ENCODE results near the gene SETBP1. TPM values are rescaled to one million over a fixed set of nuclear protein-coding genes. Genes with fewer than 3 reads are reported as not detected.

SETBP1 gene
- total RNA-seq, 1 experiment from 2014 or later: 0.05 TPM

DNA sequence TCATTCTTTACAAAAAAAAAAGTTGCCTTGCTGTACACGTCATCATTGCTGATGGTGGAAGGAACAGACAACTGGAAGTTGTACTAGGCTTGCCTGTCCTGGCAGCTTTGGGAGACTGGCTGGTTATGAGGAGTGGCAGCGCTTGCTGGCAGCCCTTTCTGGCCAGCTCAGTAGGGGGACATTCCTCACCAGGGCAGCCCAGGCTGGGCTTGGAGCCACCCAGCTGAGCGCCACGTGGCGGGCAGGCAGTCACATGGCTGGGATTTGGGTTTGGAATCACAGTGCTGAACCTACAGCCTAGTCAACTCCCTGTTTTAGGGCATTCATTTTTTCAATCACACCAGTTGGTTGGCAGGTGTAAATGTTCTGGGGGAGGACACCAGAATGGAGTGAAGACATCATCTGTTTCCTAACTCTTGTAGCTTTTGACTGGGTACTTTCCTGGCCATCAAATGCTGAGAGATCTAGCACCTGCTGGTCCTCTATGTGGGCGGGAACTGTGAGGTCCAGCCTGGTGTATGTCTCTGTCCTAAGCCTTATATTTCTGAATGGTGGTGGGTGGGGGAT is 139.3 kb downstream of the SETBP1 start:
- BruUV-seq (replicated peaks): no TSS peak
- Histone ChIP-seq H3K79me2 (ENCODE audit: insufficient read depth, low read length) (no peaks in the 10 kb centered on the region), H3K4me3 (replicated peaks in 1 of 2; ENCODE audit: low read depth in 1 of 2, low read length in 2 of 2) (no peak overlapping the region), H3K4me1 (ENCODE audit: control insufficient read depth in 1 of 2, insufficient read depth in 2 of 2, low read length in 2 of 2) (no peaks in the 10 kb centered on the region), H3K4me2 (ENCODE audit: low read length) (no peak overlapping the region), H3K9me3 (ENCODE audit: control insufficient read depth in 1 of 2, insufficient read depth in 1 of 2, low read depth in 1 of 2, low read length in 2 of 2) (peaks cover 9 to 32% of the 10 kb centered on the region in 2 experiments; a peak in 2 of 4 replicates), H4K20me1 (ENCODE audit: insufficient read depth) (no peaks in the 10 kb centered on the region), H3K27me3 (ENCODE audit: insufficient read depth, low read length) (no peaks in the 10 kb centered on the region), H2AFZ (ENCODE audit: low read depth, low read length, poor library complexity, severe bottlenecking) (no peak overlapping the region), H3K27ac (ENCODE audit: low read depth, low read length) (no peak overlapping the region), H3K9me2 (ENCODE audit: insufficient read depth) (no peaks in the 10 kb centered on the region), H3K9ac (ENCODE audit: low read length) (no peak overlapping the region), H3K36me3 (ENCODE audit: control insufficient read depth in 1 of 2, insufficient read depth in 2 of 2, low read length in 2 of 2) (no peaks in the 10 kb centered on the region)
- TF ChIP-seq CBX3 (IDR thresholded peaks at IDR 0.05; ENCODE audit: low read depth): no peak
- TF ChIP-seq RAD21 (IDR thresholded peaks at IDR 0.05; ENCODE audit: low read depth): no peak
- TF ChIP-seq, protein P1, sequence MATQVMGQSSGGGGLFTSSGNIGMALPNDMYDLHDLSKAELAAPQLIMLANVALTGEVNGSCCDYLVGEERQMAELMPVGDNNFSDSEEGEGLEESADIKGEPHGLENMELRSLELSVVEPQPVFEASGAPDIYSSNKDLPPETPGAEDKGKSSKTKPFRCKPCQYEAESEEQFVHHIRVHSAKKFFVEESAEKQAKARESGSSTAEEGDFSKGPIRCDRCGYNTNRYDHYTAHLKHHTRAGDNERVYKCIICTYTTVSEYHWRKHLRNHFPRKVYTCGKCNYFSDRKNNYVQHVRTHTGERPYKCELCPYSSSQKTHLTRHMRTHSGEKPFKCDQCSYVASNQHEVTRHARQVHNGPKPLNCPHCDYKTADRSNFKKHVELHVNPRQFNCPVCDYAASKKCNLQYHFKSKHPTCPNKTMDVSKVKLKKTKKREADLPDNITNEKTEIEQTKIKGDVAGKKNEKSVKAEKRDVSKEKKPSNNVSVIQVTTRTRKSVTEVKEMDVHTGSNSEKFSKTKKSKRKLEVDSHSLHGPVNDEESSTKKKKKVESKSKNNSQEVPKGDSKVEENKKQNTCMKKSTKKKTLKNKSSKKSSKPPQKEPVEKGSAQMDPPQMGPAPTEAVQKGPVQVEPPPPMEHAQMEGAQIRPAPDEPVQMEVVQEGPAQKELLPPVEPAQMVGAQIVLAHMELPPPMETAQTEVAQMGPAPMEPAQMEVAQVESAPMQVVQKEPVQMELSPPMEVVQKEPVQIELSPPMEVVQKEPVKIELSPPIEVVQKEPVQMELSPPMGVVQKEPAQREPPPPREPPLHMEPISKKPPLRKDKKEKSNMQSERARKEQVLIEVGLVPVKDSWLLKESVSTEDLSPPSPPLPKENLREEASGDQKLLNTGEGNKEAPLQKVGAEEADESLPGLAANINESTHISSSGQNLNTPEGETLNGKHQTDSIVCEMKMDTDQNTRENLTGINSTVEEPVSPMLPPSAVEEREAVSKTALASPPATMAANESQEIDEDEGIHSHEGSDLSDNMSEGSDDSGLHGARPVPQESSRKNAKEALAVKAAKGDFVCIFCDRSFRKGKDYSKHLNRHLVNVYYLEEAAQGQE (IDR thresholded peaks at IDR 0.05; ENCODE audit: low read depth): no peak
- TF ChIP-seq ELF1 (IDR thresholded peaks at IDR 0.05; ENCODE audit: borderline replicate concordance, low read depth): no peak
- TF ChIP-seq SIN3A (IDR thresholded peaks at IDR 0.05; ENCODE audit: low read depth): no peak
- no peak for TF ChIP-seq JUND (IDR thresholded peaks at IDR 0.05)
- TF ChIP-seq FOSL1 (IDR thresholded peaks at IDR 0.05; ENCODE audit: low read depth): no peak
- no peak for TF ChIP-seq ZNF274 (IDR thresholded peaks at IDR 0.05; ENCODE audit: low read depth, low read length)
- no peak for TF ChIP-seq POLR2AphosphoS5 (IDR thresholded peaks at IDR 0.05; ENCODE audit: low read depth, low read length)
- TF ChIP-seq SP1 (IDR thresholded peaks at IDR 0.05; ENCODE audit: low read depth): no peak
- TF ChIP-seq, protein P2, sequence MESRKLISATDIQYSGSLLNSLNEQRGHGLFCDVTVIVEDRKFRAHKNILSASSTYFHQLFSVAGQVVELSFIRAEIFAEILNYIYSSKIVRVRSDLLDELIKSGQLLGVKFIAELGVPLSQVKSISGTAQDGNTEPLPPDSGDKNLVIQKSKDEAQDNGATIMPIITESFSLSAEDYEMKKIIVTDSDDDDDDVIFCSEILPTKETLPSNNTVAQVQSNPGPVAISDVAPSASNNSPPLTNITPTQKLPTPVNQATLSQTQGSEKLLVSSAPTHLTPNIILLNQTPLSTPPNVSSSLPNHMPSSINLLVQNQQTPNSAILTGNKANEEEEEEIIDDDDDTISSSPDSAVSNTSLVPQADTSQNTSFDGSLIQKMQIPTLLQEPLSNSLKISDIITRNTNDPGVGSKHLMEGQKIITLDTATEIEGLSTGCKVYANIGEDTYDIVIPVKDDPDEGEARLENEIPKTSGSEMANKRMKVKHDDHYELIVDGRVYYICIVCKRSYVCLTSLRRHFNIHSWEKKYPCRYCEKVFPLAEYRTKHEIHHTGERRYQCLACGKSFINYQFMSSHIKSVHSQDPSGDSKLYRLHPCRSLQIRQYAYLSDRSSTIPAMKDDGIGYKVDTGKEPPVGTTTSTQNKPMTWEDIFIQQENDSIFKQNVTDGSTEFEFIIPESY (IDR thresholded peaks at IDR 0.05; ENCODE audit: extremely low read depth, insufficient replicate concordance, low read length): no peak
- TF ChIP-seq, protein P3, sequence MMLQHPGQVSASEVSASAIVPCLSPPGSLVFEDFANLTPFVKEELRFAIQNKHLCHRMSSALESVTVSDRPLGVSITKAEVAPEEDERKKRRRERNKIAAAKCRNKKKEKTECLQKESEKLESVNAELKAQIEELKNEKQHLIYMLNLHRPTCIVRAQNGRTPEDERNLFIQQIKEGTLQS (IDR thresholded peaks at IDR 0.05): no peak
- CTCF ChIA-PET: no interaction called here
- RAD21 ChIA-PET (ENCODE audit: low non-redundant PET in 1 of 2, low total read pairs in 2 of 2, uncharacterized antibody in 2 of 2, unreplicated experiment in 2 of 2): no interaction called here
- ATAC-seq: no peak
- DNase-seq (ENCODE audit: low read depth, low spot score): no peak
- intact Hi-C loops (cut with micrococcal nuclease): no loop called here
- POLR2A ChIA-PET: no interaction called here
